ENCODE results near the gene PRKAR1B. TPM values are rescaled to one million over a fixed set of nuclear protein-coding genes. Genes with fewer than 3 reads are reported as not detected.

PRKAR1B gene
- total and polyA plus RNA-seq, 9 donors, result 14.3 to 49.0 (median 34.0) TPM

DNA sequence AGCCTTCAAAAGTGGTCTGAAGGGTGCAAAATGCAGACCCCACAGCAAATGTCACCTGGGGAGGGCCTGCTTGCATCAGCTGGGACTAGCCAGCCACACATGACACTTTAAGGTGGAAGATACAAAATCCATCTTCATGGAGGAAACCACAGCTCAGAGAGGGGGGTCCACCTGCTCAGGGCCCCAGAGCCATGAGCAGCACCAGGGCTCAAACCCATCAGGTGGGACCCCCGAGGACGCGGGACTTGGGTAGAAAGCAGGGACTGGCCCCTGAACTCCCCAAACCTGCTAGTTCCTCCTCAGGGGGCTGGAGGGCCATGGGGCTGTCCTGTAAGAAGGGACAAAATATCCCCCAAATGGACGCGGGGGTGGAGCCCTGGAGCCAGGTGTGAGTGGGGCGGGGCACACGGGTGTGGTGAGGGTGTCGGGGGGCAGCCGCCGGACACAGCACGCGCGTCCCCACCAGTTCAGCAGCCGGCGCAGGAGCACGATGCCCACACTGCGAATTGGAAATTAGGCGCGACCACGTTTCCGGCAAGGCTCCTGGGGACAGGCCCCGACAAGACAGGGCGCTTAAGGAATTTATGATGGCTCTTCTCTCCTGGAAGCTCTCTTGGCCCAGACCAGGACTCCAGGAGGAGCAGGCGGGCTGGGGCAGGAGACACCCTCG lies 215.5 kb downstream of the PRKAR1B start:
- TF ChIP-seq POLR2A (IDR thresholded peaks at IDR 0.05) (no peak), EP300 (IDR thresholded peaks at IDR 0.05) (no peak)
- TF ChIP-seq, protein P1, sequence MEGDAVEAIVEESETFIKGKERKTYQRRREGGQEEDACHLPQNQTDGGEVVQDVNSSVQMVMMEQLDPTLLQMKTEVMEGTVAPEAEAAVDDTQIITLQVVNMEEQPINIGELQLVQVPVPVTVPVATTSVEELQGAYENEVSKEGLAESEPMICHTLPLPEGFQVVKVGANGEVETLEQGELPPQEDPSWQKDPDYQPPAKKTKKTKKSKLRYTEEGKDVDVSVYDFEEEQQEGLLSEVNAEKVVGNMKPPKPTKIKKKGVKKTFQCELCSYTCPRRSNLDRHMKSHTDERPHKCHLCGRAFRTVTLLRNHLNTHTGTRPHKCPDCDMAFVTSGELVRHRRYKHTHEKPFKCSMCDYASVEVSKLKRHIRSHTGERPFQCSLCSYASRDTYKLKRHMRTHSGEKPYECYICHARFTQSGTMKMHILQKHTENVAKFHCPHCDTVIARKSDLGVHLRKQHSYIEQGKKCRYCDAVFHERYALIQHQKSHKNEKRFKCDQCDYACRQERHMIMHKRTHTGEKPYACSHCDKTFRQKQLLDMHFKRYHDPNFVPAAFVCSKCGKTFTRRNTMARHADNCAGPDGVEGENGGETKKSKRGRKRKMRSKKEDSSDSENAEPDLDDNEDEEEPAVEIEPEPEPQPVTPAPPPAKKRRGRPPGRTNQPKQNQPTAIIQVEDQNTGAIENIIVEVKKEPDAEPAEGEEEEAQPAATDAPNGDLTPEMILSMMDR (IDR thresholded peaks at IDR 0.05), result no peak
- H3K4me3 ChIP-seq, result no peak overlapping the region
- no peaks in the 10 kb centered on the region for H3K36me3 ChIP-seq
- DNase-seq, result no peak
- H3K27ac ChIP-seq, result no peak overlapping the region
- H3K9me3 ChIP-seq, result no peaks in the 10 kb centered on the region
- H3K27me3 ChIP-seq, result no peaks in the 10 kb centered on the region
- intact Hi-C loops (cut with DNase I), result loop anchor here in 1 of 4 donors (10.0 kb wide), 1 partner anchor 263 kb away; no protein-coding TSS in a partner anchor
- 93 to 95% (median 94%) methylated on average over 25 of the region's 25 CpGs for WGBS, 3 donors
- no peaks in the 10 kb centered on the region for H3K4me1 ChIP-seq (ENCODE audit: insufficient read depth)

GRCh38 chr7:510782-511281 lies 216.2 kb downstream of the PRKAR1B start:
- intact Hi-C loops (cut with DNase I), result loop anchor here in 1 of 4 donors (10.0 kb wide), 1 partner anchor 264 kb away; no protein-coding TSS in a partner anchor
- Histone ChIP-seq H3K9me3 (no peaks in the 10 kb centered on the region), H3K4me1 (ENCODE audit: insufficient read depth) (no peaks in the 10 kb centered on the region), H3K27me3 (no peaks in the 10 kb centered on the region), H3K4me3 (no peak overlapping the region), H3K36me3 (no peaks in the 10 kb centered on the region), H3K27ac (no peak overlapping the region)
- 78 to 88% (median 80%) methylated on average over 23 to 25 of the region's 25 CpGs for WGBS, 3 donors
- no peak for DNase-seq
- no peak for TF ChIP-seq EP300 (IDR thresholded peaks at IDR 0.05)
- no peak for TF ChIP-seq POLR2A (IDR thresholded peaks at IDR 0.05)
- TF ChIP-seq, protein P1 (IDR thresholded peaks at IDR 0.05), result no peak

DNA sequence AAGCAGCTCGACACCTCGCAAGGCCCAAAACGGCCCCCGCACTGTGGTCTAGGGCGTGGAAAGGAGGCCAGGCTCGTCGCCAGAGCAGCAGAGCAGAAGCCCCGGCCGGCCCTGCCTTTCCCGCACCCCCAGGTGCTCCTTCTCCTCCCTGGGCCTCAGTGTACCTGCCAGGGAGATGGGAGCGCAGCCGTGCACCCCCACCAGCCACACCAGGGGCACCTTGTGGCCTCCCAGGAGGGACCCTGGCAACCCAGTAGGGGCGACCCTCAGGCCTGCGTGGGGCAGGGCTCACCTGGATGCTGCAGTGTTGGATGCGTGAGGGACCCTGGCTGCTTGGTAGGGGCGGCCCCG lies 217.0 kb downstream of the PRKAR1B start:
- no peak for DNase-seq
- Histone ChIP-seq H3K36me3 (no peaks in the 10 kb centered on the region), H3K27me3 (no peaks in the 10 kb centered on the region), H3K4me1 (ENCODE audit: insufficient read depth) (no peaks in the 10 kb centered on the region), H3K9me3 (no peaks in the 10 kb centered on the region), H3K27ac (no peak overlapping the region), H3K4me3 (no peak overlapping the region)
- intact Hi-C loops (cut with DNase I), result loop anchor here in 1 of 4 donors (10.0 kb wide), 1 partner anchor 265 kb away; no protein-coding TSS in a partner anchor
- 71 to 84% (median 72%) methylated on average over 14 to 17 of the region's 17 CpGs for WGBS, 3 donors
- TF ChIP-seq EP300 (IDR thresholded peaks at IDR 0.05) (no peak), POLR2A (IDR thresholded peaks at IDR 0.05) (no peak)
- TF ChIP-seq, protein P1 (IDR thresholded peaks at IDR 0.05), result no peak

DNA sequence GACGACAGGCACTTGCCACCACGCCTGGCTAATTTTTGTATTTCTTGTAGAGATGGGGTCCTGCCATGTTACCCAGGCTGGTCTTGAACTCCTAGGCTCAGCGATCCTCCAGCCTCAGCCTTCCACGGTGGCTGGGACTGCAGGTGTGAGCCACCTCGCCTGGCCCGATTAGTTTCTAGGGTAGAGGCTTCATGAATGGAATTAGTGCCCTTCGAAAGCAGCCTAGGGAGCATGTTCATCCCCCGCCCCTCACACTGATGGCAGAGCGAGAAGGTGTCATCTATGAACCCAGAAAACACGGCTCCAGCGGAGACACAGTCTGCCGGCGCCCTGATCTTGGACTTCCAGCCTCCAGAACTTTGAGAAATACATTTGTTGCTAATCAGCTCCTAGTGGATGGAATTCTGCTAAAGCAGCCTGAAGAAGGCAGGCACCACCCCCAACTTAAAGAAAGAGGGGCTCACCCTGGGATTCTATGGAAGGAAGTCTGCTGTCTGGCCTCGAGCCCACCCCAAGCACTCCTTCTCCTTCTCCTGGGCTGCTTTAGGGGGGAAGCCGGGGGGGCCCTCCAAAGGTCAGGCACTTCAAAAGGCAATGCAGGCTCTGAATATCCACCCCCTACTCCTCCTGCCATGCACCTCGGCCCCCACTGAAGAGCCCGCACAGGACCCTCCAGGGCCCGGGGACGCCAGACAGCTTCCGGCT lies 217.5 kb downstream of the PRKAR1B start:
- 83 to 93% (median 84%) methylated on average over 20 of the region's 20 CpGs for WGBS, 3 donors
- H3K9me3 ChIP-seq, result no peaks in the 10 kb centered on the region
- no peak overlapping the region for H3K27ac ChIP-seq
- intact Hi-C loops (cut with DNase I), result loop anchor here in 1 of 4 donors (10.0 kb wide), 1 partner anchor 265 kb away; no protein-coding TSS in a partner anchor
- no peaks in the 10 kb centered on the region for H3K27me3 ChIP-seq
- TF ChIP-seq, protein P1 (IDR thresholded peaks at IDR 0.05), result no peak
- no peak for TF ChIP-seq EP300 (IDR thresholded peaks at IDR 0.05)
- no peak for TF ChIP-seq POLR2A (IDR thresholded peaks at IDR 0.05)
- no peak overlapping the region for H3K4me3 ChIP-seq
- H3K4me1 ChIP-seq (ENCODE audit: insufficient read depth), result no peaks in the 10 kb centered on the region
- no peaks in the 10 kb centered on the region for H3K36me3 ChIP-seq
- DNase-seq, result no peak
